Esophagus squamous epithelium (tissue), 4 donors: ENCODE measurements around the gene QSER1.

Experiments used
- POLR2A ChIP-seq, 4 donors: fragments of 450-650 bp; IDR thresholded peaks; one replicate each; pipeline ENCODE4 v1.6.1; 2017; ENCODE audit warnings: antibody characterized with exemption in 4 of 4, mild to moderate bottlenecking in 4 of 4, moderate library complexity in 3 of 4
- TF ChIP-seq, protein P1 (sequence below), 6 experiments: fragments of 450-650 bp in 4 of 6; fragments of 200-600 bp in 2 of 6; sonication (generic) in 2 of 6; IDR thresholded peaks; one replicate each; pipeline ENCODE4 v1.5.1; 2016 to 2019; ENCODE audit warnings: antibody characterized with exemption in 6 of 6, mild to moderate bottlenecking in 4 of 6, moderate library complexity in 4 of 6

DNA sequence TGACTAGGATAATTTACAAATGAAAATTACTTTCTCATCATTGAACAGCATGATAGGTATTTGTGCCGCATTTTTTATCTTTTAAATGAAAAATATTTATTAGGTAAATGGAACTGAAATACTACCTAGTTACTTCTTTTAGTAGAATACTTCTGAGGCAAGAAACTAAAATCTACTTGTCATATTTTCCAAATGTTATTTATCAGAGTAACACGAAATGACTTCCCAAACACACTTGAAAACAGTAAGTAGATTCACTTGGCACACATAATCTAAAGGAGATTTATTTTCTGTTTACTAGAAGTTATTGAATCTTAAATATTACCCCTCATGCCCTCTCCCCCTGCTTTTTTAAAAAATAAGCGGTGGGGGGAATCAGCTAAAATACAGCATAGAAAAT is 2.3 kb downstream of the QSER1 start:
- TF ChIP-seq, protein P1, sequence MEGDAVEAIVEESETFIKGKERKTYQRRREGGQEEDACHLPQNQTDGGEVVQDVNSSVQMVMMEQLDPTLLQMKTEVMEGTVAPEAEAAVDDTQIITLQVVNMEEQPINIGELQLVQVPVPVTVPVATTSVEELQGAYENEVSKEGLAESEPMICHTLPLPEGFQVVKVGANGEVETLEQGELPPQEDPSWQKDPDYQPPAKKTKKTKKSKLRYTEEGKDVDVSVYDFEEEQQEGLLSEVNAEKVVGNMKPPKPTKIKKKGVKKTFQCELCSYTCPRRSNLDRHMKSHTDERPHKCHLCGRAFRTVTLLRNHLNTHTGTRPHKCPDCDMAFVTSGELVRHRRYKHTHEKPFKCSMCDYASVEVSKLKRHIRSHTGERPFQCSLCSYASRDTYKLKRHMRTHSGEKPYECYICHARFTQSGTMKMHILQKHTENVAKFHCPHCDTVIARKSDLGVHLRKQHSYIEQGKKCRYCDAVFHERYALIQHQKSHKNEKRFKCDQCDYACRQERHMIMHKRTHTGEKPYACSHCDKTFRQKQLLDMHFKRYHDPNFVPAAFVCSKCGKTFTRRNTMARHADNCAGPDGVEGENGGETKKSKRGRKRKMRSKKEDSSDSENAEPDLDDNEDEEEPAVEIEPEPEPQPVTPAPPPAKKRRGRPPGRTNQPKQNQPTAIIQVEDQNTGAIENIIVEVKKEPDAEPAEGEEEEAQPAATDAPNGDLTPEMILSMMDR (IDR thresholded peaks at IDR 0.05): no peak
- TF ChIP-seq POLR2A (IDR thresholded peaks at IDR 0.05): no peak
